Thymus (tissue), 11 donors: ENCODE results near the gene EFNA4. TPM values are rescaled to one million over a fixed set of nuclear protein-coding genes. Genes with fewer than 3 reads are reported as not detected.

Experiments
- DNase-seq, 9 donors: peaks; one replicate each; pipeline ENCODE4 v3.0.0-alpha.2; 2013; ENCODE audit warnings: low spot score in 9 of 9, low read depth in 6 of 9, missing footprints in 1 of 9
- H3K27ac ChIP-seq, 2 donors: one replicate each; pipeline ENCODE4 v1.5.1; 2013; ENCODE audit warnings: control low read depth in 1 of 2, low read depth in 1 of 2, low read length in 1 of 2, mild to moderate bottlenecking in 1 of 2, moderate library complexity in 1 of 2
- H3K27me3 ChIP-seq, 2 donors: one replicate each; pipeline ENCODE4 v1.5.1; 2013; ENCODE audit warnings: low read length in 1 of 2; ENCODE audit not compliant: control insufficient read depth in 2 of 2, insufficient read depth in 1 of 2
- H3K36me3 ChIP-seq, 2 donors: one replicate each; pipeline ENCODE4 v1.5.1; 2013; ENCODE audit warnings: low read length in 1 of 2, mild to moderate bottlenecking in 1 of 2, moderate library complexity in 1 of 2; ENCODE audit not compliant: control insufficient read depth in 2 of 2, insufficient read depth in 2 of 2
- H3K4me1 ChIP-seq, 2 donors: one replicate each; pipeline ENCODE4 v1.5.1; 2013; ENCODE audit warnings: low read length in 2 of 2; ENCODE audit not compliant: control insufficient read depth in 2 of 2, insufficient read depth in 2 of 2
- H3K4me3 ChIP-seq, 2 donors: one replicate each; pipeline ENCODE4 v1.5.1; 2013; ENCODE audit warnings: low read length in 2 of 2, control low read depth in 1 of 2, mild to moderate bottlenecking in 1 of 2
- H3K9me3 ChIP-seq, 2 donors: one replicate each; pipeline ENCODE4 v1.5.1; 2013; ENCODE audit warnings: low read length in 1 of 2, mild to moderate bottlenecking in 1 of 2; ENCODE audit not compliant: control insufficient read depth in 2 of 2, insufficient read depth in 1 of 2
- WGBS: extraction: QIAGEN DNeasy Blood & Tissue Kit; methylation state at CpG from one replicate; pipeline ENCODE4 v1.1.7; 2013; 5-methylcytosine and 5-hydroxymethylcytosine counted together
- polyA plus RNA-seq: library from polyadenylated mRNA; stranded (reverse); fragments of 200-250 nt; gene quantifications from one replicate; pipeline ENCODE4 v1.2.3, GENCODE V29; 2013
- total RNA-seq: library from RNA; stranded (reverse); fragments of 120-200 nt; gene quantifications from one replicate; pipeline ENCODE4 v1.2.4, GENCODE V29; 2013
- donor health status: healthy.

The EFNA4 gene
- total and polyA plus RNA-seq, 2 donors: 4.9 to 7.4 TPM

DNA sequence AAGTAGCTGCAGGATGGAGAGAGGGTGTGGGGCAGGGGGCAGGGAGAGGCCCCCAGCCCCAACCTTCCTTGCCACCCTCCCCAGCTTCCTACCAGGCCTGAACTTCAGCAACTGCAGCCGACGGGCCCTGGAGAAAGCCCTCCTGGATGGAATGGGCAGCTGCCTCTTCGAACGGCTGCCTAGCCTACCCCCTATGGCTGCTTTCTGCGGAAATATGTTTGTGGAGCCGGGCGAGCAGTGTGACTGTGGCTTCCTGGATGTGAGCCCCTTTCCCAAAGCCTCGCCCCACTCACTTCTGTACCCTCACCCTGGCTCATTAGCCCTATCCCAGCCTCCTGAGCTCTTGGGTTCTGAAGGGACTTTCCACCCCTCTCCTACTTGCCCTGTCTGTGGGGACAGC, 6.4 kb upstream of the EFNA4 start:
- no peaks in the 10 kb centered on the region for H3K9me3 ChIP-seq
- H3K4me1 ChIP-seq: peaks cover 0 to 16% of the 10 kb centered on the region in 2 donors
- H3K27me3 ChIP-seq: peaks cover 13 to 74% of the 10 kb centered on the region in 2 donors

DNA sequence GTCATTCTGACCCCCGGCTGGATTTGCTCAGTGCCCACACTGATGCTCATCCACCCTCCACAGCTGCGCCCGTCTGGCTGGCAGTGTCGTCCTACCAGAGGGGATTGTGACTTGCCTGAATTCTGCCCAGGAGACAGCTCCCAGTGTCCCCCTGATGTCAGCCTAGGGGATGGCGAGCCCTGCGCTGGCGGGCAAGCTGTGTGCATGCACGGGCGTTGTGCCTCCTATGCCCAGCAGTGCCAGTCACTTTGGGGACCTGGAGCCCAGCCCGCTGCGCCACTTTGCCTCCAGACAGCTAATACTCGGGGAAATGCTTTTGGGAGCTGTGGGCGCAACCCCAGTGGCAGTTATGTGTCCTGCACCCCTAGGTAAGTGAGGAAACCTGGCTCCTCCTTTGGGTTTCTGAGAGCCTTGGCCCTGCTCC, 5.7 kb upstream of the EFNA4 start:
- Histone ChIP-seq H3K27ac (no peak overlapping the region), H3K4me3 (no peak overlapping the region), H3K36me3 (peaks cover 0 to 4% of the 10 kb centered on the region in 2 donors), H3K4me1 (peaks cover 0 to 16% of the 10 kb centered on the region in 2 donors), H3K9me3 (no peaks in the 10 kb centered on the region), H3K27me3 (peaks cover 7 to 74% of the 10 kb centered on the region in 2 donors)
- DNase-seq: no peak
- 97% methylated on average over 13 of the region's 13 CpGs for WGBS

More for the DNA sequence above, 6.4 kb upstream of the EFNA4 start:
- Histone ChIP-seq H3K4me3 (no peak overlapping the region), H3K27ac (no peak overlapping the region), H3K36me3 (peaks cover 0 to 4% of the 10 kb centered on the region in 2 donors)
- no peak for DNase-seq
- 98% methylated on average over 8 of the region's 8 CpGs for WGBS

DNA sequence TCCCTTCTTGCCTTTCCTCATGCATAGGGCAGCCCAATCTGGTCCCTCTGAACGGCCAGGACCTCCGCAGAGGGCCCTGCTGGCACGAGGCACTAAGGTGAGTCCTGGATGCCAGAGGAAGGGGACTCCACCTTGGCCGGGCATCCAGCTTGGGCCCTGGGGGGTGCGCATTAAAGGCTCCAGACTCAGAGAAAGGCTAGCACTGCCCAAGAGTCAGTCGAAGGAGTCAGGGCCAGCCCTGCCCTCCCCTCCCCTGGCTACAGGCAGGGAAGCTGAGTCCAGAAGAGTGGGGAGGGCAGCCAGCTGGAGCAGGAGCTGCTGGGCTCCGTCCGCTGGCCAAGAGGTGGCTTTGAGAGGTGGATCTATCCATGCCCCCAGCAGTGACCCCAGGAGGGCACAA, 2.8 kb upstream of the EFNA4 start:
- WGBS: 96% methylated on average over 8 of the region's 8 CpGs
- Histone ChIP-seq H3K4me3 (no peak overlapping the region), H3K27ac (no peak overlapping the region), H3K36me3 (peaks cover 0 to 4% of the 10 kb centered on the region in 2 donors), H3K9me3 (no peaks in the 10 kb centered on the region), H3K4me1 (peaks cover 10 to 35% of the 10 kb centered on the region in 2 donors), H3K27me3 (peaks cover 10 to 73% of the 10 kb centered on the region in 2 donors)
- no peak for DNase-seq

DNA sequence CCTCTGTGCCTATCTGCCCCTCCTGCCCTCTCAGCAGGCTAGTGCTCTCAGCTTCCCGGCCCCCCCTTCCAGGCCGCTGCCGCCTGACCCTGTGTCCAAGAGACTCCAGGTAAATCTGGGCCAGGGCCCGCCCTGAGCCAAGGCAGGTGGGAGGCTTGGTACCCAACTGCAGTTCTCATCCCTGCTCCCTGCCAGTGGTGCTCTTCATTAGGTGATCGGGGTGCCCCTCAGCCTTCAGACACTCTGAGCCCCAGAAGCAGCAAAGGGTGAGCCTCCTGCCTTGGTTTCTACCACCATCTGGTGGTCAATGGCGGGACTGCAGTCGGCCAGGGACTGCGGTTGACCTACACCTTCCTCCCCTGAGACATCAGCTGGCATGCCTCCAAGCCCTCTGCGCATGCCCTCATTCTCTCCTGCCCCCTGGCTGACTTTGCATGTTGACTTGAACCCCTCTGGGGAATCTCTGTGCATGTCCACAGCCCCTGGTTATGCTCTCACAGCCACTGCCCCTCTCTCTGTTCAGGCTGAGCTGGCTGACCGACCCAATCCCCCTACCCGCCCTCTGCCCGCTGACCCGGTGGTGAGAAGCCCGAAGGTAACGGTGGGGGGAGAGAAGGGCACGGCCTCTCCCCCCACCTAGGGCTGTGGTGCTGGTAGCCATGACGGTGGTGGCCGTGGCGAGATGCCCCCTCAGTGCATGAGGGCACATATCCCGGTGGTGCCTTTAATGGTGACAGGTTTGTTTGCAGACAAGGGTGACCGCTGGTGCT, 2.0 kb upstream of the EFNA4 start:
- Histone ChIP-seq H3K9me3 (no peaks in the 10 kb centered on the region), H3K4me3 (no peak overlapping the region), H3K4me1 (peaks cover 10 to 35% of the 10 kb centered on the region in 2 donors), H3K36me3 (peaks cover 0 to 4% of the 10 kb centered on the region in 2 donors), H3K27ac (no peak overlapping the region), H3K27me3 (peaks cover 10 to 73% of the 10 kb centered on the region in 2 donors)
- WGBS: 53% methylated on average over 21 of the region's 21 CpGs
- DNase-seq: peak; percentile 71 to 95 (median 86)

DNA sequence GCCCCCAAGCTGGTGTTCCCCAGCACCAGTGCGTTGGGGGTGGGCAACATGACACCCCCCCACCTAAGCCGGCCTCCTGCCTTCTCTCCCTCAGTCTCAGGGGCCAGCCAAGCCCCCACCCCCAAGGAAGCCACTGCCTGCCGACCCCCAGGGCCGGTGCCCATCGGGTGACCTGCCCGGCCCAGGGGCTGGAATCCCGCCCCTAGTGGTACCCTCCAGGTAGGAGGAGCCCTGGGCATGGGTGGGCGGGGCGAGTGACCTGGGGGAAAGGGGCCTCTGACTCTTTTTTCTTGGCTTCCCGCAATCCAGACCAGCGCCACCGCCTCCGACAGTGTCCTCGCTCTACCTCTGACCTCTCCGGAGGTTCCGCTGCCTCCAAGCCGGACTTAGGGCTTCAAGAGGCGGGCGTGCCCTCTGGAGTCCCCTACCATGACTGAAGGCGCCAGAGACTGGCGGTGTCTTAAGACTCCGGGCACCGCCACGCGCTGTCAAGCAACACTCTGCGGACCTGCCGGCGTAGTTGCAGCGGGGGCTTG, 1.3 kb upstream of the EFNA4 start:
- H3K4me3 ChIP-seq: no peak overlapping the region
- peaks cover 10 to 35% of the 10 kb centered on the region in 2 donors for H3K4me1 ChIP-seq
- H3K9me3 ChIP-seq: no peaks in the 10 kb centered on the region
- 76% methylated on average over 29 of the region's 29 CpGs for WGBS
- no peak for DNase-seq
- H3K36me3 ChIP-seq: peaks cover 0 to 8% of the 10 kb centered on the region in 2 donors
- H3K27ac ChIP-seq: no peak overlapping the region
- peaks cover 10 to 69% of the 10 kb centered on the region in 2 donors for H3K27me3 ChIP-seq

DNA sequence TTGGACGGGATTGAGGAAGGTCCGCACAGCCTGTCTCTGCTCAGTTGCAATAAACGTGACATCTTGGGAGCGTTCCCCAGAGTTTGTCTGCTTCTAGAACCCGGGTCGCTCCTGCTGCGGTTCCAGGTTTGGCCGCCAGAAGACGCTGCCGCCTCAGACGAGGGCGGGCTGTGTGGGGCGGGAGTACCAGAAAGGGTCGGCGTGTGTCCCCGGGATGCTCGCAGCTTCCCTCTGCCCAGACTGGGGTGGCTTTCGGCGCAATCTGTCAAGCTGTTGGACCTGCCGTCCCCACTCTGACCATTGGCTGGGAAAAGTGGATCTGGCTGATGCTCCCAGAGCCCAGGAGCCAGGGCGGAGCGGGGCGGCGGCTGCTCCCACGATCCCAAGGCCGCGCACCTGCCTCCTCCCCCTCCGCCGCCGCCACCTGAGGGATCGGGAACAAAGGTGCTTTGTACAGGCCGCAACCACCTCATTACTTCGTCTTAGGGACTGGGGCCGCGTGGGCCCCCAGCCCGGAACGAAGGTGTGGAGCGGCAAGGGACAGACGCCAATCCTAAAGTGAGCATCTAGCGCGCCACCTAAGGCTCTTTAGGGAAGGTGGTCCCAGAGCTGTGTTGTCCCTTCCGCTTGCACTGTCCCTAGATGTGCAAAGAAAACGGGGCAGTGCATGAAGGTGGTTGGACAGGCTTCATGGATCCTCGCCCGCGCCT, 683 bp upstream of the EFNA4 start:
- peak overlapping the region; percentile 56 to 72 for H3K4me3 ChIP-seq
- DNase-seq: peak in 3 of 9 donors; percentile 60 to 74 (median 65)
- no peaks in the 10 kb centered on the region for H3K9me3 ChIP-seq
- WGBS: 5% methylated on average over 46 of the region's 46 CpGs
- peaks cover 10 to 35% of the 10 kb centered on the region in 2 donors for H3K4me1 ChIP-seq
- peaks cover 10 to 63% of the 10 kb centered on the region in 2 donors for H3K27me3 ChIP-seq
- H3K27ac ChIP-seq: no peak overlapping the region
- peaks cover 0 to 6% of the 10 kb centered on the region in 2 donors for H3K36me3 ChIP-seq

DNA sequence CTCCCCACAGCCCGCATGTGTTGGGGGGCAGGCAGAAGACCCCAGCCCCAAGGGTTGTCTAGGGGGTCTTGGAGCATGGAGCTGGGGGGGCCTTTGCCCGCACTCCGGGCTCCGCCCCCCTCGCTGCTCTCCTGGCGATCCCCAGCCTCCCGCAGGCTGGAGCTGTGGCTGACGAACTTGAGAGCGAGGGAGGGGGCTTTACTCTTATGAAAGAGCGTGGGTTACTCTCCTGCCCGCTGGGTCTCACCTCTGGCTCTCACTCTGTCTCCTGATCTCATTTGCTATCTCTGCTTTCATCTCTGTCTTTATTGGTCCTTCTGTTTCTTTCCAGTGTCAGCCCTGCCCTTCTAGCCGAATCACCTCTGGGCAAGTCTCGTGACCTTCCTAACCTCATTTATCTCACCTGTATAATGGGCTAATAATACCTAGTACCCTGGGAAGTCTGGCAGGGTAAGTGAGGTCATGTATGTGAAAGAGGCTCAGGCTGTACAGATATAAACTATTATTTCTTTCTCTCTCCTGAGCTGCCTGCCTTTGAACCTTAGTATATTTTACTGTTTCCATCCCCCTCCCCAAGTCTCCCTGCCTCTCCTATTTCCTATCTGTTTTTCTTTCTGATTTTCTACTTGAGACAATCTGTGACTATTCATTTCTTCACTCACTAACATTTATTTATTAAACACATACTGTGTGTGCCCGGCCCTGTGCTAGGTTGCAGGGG, 731 bp downstream of the EFNA4 start:
- no peak overlapping the region for H3K27ac ChIP-seq
- H3K27me3 ChIP-seq: peaks cover 10 to 53% of the 10 kb centered on the region in 2 donors
- H3K36me3 ChIP-seq: peaks cover 3 to 6% of the 10 kb centered on the region in 2 donors
- H3K9me3 ChIP-seq: no peaks in the 10 kb centered on the region
- H3K4me1 ChIP-seq: peaks cover 10 to 35% of the 10 kb centered on the region in 2 donors
- DNase-seq: peak in 1 of 9 donors; percentile 32
- peak overlapping the region; percentile 56 to 72 for H3K4me3 ChIP-seq
- WGBS: 17% methylated on average over 14 of the region's 14 CpGs

DNA sequence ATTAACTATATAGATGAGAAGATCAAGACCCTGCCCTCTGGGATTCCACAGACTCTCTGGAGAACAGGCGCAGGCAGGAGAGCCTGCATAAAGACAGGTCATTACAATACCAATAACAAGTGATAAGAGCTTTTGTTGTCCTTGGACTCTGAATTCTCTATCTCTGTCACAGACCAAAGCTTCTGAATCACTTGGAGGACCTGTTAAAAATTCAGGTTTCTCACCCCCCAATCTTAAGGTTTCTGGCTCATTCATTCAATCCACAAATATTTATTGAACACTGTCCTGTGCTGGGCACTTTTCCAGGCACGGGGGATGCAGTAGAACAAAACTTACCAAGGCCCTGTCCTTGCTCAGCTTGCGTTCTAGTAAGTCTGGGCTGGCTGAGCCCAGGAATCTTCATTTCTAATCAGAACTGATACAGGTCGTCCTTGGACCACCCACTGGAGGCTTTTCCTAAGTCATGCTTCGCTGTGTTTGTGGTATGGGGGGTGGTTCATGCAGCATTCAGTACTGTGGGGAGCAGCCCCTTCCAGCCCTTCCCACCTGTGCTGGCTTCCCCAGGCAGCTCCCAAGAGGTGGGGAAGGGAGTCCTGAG, 1.4 kb downstream of the EFNA4 start:
- Histone ChIP-seq H3K36me3 (peaks cover 3 to 9% of the 10 kb centered on the region in 2 donors), H3K4me1 (peaks cover 10 to 37% of the 10 kb centered on the region in 2 donors), H3K4me3 (no peak overlapping the region), H3K27ac (no peak overlapping the region), H3K9me3 (no peaks in the 10 kb centered on the region), H3K27me3 (peaks cover 10 to 54% of the 10 kb centered on the region in 2 donors)
- DNase-seq: no peak
- WGBS: 94% methylated on average over 5 of the region's 5 CpGs
